HepG2 (cell line): ENCODE data around the gene PIP. TPM values are rescaled to one million over a fixed set of nuclear protein-coding genes. Genes with fewer than 3 reads are reported as not detected.
"Not testable (repeated sequence)": the region's sequence is repeated elsewhere in the genome, so short reads cannot be mapped to it uniquely, and the experiment has no call there.

Experiments used
- ATAC-seq: fragments of 200-7000 bp; cut with Tn5 transposase; 3 replicates; pipeline ENCODE4 v1.9.1; 2020; ENCODE audit warnings: mild to moderate bottlenecking, moderate library complexity
- BruUV-seq: library from RNA; stranded (reverse); fragments of 400-500 nt; replicated peaks from 2 replicates; lab custom pipeline; 2021; lab: Mats Ljungman, UMichigan
- CTCF ChIA-PET: fragments of 300-600 bp; formaldehyde crosslinking; extraction: SDS; loops from one replicate; lab custom pipeline; 2021; ENCODE audit warnings: low total read pairs, inconsistent platforms, low intra/inter-chr PET ratio; lab: Yijun Ruan, JAX
- POLR2A ChIA-PET: fragments of 350-600 bp; sonication (Branson Sonifier 250); formaldehyde crosslinking; loops from one replicate; lab custom pipeline; 2020; ENCODE audit warnings: antibody characterized with exemption, inconsistent platforms; lab: Yijun Ruan, JAX
- DNase-seq: peaks from one replicate; pipeline ENCODE4 v3.0.0-alpha.2; 2015; ENCODE audit warnings: low spot score
- FAIRE-seq: peaks from 3 replicates; lab custom pipeline; 2011; peaks lifted over from hg19 to GRCh38; lab: Jason Lieb, UNC
- H2AFZ ChIP-seq: one replicate; pipeline ENCODE4 v1.6.1; 2011; ENCODE audit warnings: low read length, inconsistent platforms
- H3K27ac ChIP-seq: fragments of 300-600 bp; 3 replicates; pipeline ENCODE4 v1.8.0; 2011; ENCODE audit warnings: mixed run types, mild to moderate bottlenecking, mixed read lengths, low read length, inconsistent platforms; ENCODE audit not compliant: insufficient read depth; ENCODE audit errors: extremely low read length
- H3K27me3 ChIP-seq, 2 experiments: fragments of 200-600 bp in 1 of 2; 2 replicates in 1 of 2; 3 replicates in 1 of 2; pipeline versions ENCODE4 v1.6.0 to v1.8.0; 2011; ENCODE audit warnings: low read length in 2 of 2, mild to moderate bottlenecking in 2 of 2, moderate library complexity in 2 of 2, inconsistent platforms in 1 of 2; ENCODE audit not compliant: insufficient read depth in 2 of 2, control insufficient read depth in 1 of 2
- H3K36me3 ChIP-seq, 2 experiments: fragments of 200-600 bp in 1 of 2; replicated peaks in 1 of 2; 2 replicates in 1 of 2; 3 replicates in 1 of 2; pipeline versions ENCODE4 v1.5.1 to v1.8.0; 2011; ENCODE audit warnings: low read length in 2 of 2, inconsistent platforms in 1 of 2; ENCODE audit not compliant: insufficient read depth in 2 of 2, control insufficient read depth in 1 of 2
- H3K4me1 ChIP-seq: 2 replicates; pipeline ENCODE4 v1.5.1; 2012; ENCODE audit warnings: low read length, inconsistent platforms; ENCODE audit not compliant: insufficient read depth
- H3K4me2 ChIP-seq: 2 replicates; pipeline ENCODE4 v1.6.0; 2011; ENCODE audit warnings: low read depth, low read length, inconsistent platforms
- H3K4me3 ChIP-seq, 3 experiments: fragments of 200-600 bp in 1 of 3; sonication (generic), shearing (Covaris generic) in 1 of 3; replicated peaks in 1 of 3; 2 replicates each; pipeline ENCODE4 v1.5.1; 2011 to 2016; ENCODE audit warnings: low read length in 3 of 3, inconsistent platforms in 2 of 3, low read depth in 2 of 3, mild to moderate bottlenecking in 2 of 3, control low read depth in 1 of 3, mixed read lengths in 1 of 3; ENCODE audit not compliant: insufficient read depth in 1 of 3
- H3K79me2 ChIP-seq: one replicate; pipeline ENCODE4 v1.6.1; 2011; ENCODE audit warnings: low read length, inconsistent platforms; ENCODE audit not compliant: insufficient read depth
- H3K9ac ChIP-seq: 2 replicates; pipeline ENCODE4 v1.6.0; 2011; ENCODE audit warnings: mild to moderate bottlenecking, low read depth, low read length, inconsistent platforms; ENCODE audit not compliant: insufficient read depth
- H3K9me3 ChIP-seq: 2 replicates; pipeline ENCODE4 v1.5.1; 2012; ENCODE audit warnings: mild to moderate bottlenecking, low read length
- H4K20me1 ChIP-seq: 2 replicates; pipeline ENCODE4 v1.6.0; 2011; ENCODE audit warnings: inconsistent platforms, mild to moderate bottlenecking, low read length, moderate library complexity; ENCODE audit not compliant: insufficient read depth
- GPBP1L1 ChIP-seq: sonication (generic); formaldehyde crosslinking; IDR thresholded peaks from 2 replicates; pipeline ENCODE4 v1.5.0; 2020; ENCODE audit warnings: mild to moderate bottlenecking, missing genetic modification reagents
- MLLT10 ChIP-seq: sonication (generic); formaldehyde crosslinking; IDR thresholded peaks from 2 replicates; pipeline ENCODE4 v1.4.0; 2020; ENCODE audit warnings: missing genetic modification reagents
- NCOA5 ChIP-seq: sonication (generic); formaldehyde crosslinking; IDR thresholded peaks from 2 replicates; pipeline ENCODE4 v1.4.0; 2020; ENCODE audit warnings: missing genetic modification reagents
- NCOR1 ChIP-seq: fragments of 200-600 bp; sonication (generic); IDR thresholded peaks from 2 replicates; pipeline ENCODE4 v1.7.0; 2017; ENCODE audit warnings: antibody characterized with exemption, low read length, borderline replicate concordance
- POGK ChIP-seq: sonication (generic); formaldehyde crosslinking; conservative IDR thresholded peaks from 2 replicates; pipeline ENCODE4 v1.8.0; 2022; ENCODE audit warnings: mild to moderate bottlenecking, moderate library complexity, missing genetic modification reagents
- ZNF253 ChIP-seq: sonication (generic); formaldehyde crosslinking; IDR thresholded peaks from 2 replicates; pipeline ENCODE4 v1.8.0; 2022; ENCODE audit warnings: mild to moderate bottlenecking, missing genetic modification reagents, borderline replicate concordance
- WGBS: methylation state at CpG from one replicate; pipeline ENCODE4 v1.1.6; 2017; ENCODE audit warnings: low lambda C conversion rate; 5-methylcytosine and 5-hydroxymethylcytosine counted together
- in situ Hi-C: cut with HindIII; loops from 2 replicates; pipeline ENCODE4 v1.10.0; 2017; ENCODE audit warnings: low pct_unique_long_range_greater_than_20kb; ENCODE audit not compliant: extremely low pct_ligation_motif_present
- intact Hi-C: fragments of 100-400 bp; cut with micrococcal nuclease; formaldehyde crosslinking; loops from one replicate; pipeline ENCODE4 v1.10.0; 2022; ENCODE audit not compliant: unreplicated experiment
- polyA plus RNA-seq, 8 experiments: library from polyadenylated mRNA; depleted of rRNA in 3 of 8; stranded (reverse) in 7 of 8; unstranded in 1 of 8; fragments of >200 nt; fragmentation: Illumina TruSeq in 4 of 8; extraction: Trizol in 4 of 8; gene quantifications; 2 replicates each; pipeline versions ENCODE4 v1.2.1 to v1.2.3, GENCODE V29; 2011 to 2016; ENCODE audit warnings: low read depth in 4 of 8, missing spikeins in 1 of 8, mixed read lengths in 1 of 8; ENCODE audit not compliant: insufficient read depth in 1 of 8
- total RNA-seq, 5 experiments: library from RNA; depleted of rRNA; stranded (reverse); fragments of >200 nt; fragmentation: Illumina TruSeq; extraction: Trizol; gene quantifications; 2 replicates each; pipeline ENCODE4 v1.2.3, GENCODE V29; 2016; ENCODE audit warnings: low read depth in 1 of 5

Gene PIP
- total and polyA plus RNA-seq, 2 of the 13 experiments (the other 11 are each of a cell fraction or from before 2014, with no cell fraction given), result not detected

- H3K36me3 ChIP-seq, result no peaks in the 10 kb centered on the region
- no peak overlapping the region for H3K9ac ChIP-seq
- no peak overlapping the region for H3K27ac ChIP-seq
- DNase-seq (no peak), ATAC-seq (no peak), FAIRE-seq (no peak)
- H3K4me1 ChIP-seq, result no peaks in the 10 kb centered on the region
- intact Hi-C loops, result no loop called here
- no peaks in the 10 kb centered on the region for H4K20me1 ChIP-seq
- no peak overlapping the region for H2AFZ ChIP-seq
- H3K79me2 ChIP-seq, result no peaks in the 10 kb centered on the region
- no peak for TF ChIP-seq ZNF253 (CRISPR knock-in tag)
- TF ChIP-seq POGK (CRISPR knock-in tag), result no peak
- no peak for TF ChIP-seq MLLT10 (CRISPR knock-in tag)
- TF ChIP-seq NCOA5, result no peak
- no peak for TF ChIP-seq GPBP1L1 (CRISPR knock-in tag)
- no peak for TF ChIP-seq NCOR1
- ChIA-PET POLR2A (no interaction called here), CTCF (no interaction called here)
- H3K9me3 ChIP-seq, result no peaks in the 10 kb centered on the region
- H3K4me2 ChIP-seq, result no peak overlapping the region
- BruUV-seq, result no TSS peak
- 0% methylated on average over 1 of the region's 1 CpG for WGBS
- in situ Hi-C loops, result no loop called here
- no peaks in the 10 kb centered on the region for H3K27me3 ChIP-seq
- H3K4me3 ChIP-seq, result no peak overlapping the region
Measured at GRCh38 chr7:143085109-143085508, 46.8 kb upstream of the PIP start.

GRCh38 chr7:143085610-143086009 is 46.3 kb upstream of the PIP start:
- in situ Hi-C loops, BruUV-seq, intact Hi-C loops, FAIRE-seq, POLR2A ChIA-PET, H3K27ac ChIP-seq, H3K36me3 ChIP-seq, H3K4me3 ChIP-seq, H2AFZ ChIP-seq, H3K9me3 ChIP-seq, DNase-seq, H3K4me1 ChIP-seq, H4K20me1 ChIP-seq, H3K9ac ChIP-seq, H3K27me3 ChIP-seq, CTCF ChIA-PET, H3K4me2 ChIP-seq, ATAC-seq, H3K79me2 ChIP-seq: not testable (repeated sequence)
- 8% methylated on average over 3 of the region's 3 CpGs for WGBS
